MM.1S (cell line): ENCODE data around the gene NRG2.

Experiments used
- DNase-seq: peaks from one replicate; pipeline ENCODE4 v3.0.0-alpha.2; 2015
- H2AFZ ChIP-seq: fragments of 300-600 bp; sonication (generic); 2 replicates; pipeline ENCODE4 v1.6.0; 2016; ENCODE audit warnings: antibody characterized with exemption, low read length
- H3F3A ChIP-seq: fragments of 300-600 bp; sonication (generic); 2 replicates; pipeline ENCODE4 v1.6.1; 2016; ENCODE audit warnings: mild to moderate bottlenecking, antibody characterized with exemption, low read length, moderate library complexity, mixed read lengths; ENCODE audit not compliant: insufficient read depth
- H3K27ac ChIP-seq: fragments of 300-600 bp; sonication (generic); 2 replicates; pipeline ENCODE4 v1.5.1; 2016; ENCODE audit warnings: mild to moderate bottlenecking, low read length
- H3K27me3 ChIP-seq: fragments of 300-600 bp; sonication (generic); replicated peaks from 2 replicates; pipeline ENCODE4 v1.6.0; 2016; ENCODE audit warnings: low read length; ENCODE audit not compliant: insufficient read depth
- H3K36me3 ChIP-seq: fragments of 300-600 bp; sonication (generic); replicated peaks from 2 replicates; pipeline ENCODE4 v1.6.1; 2016; ENCODE audit warnings: mild to moderate bottlenecking, low read length, mixed read lengths; ENCODE audit not compliant: insufficient read depth
- H3K4me1 ChIP-seq: fragments of 300-600 bp; sonication (generic); 2 replicates; pipeline ENCODE4 v1.6.1; 2016; ENCODE audit warnings: low read length, mixed read lengths
- H3K4me2 ChIP-seq: fragments of 300-600 bp; sonication (generic); 2 replicates; pipeline ENCODE4 v1.6.0; 2016; ENCODE audit warnings: low read depth, low read length
- H3K4me3 ChIP-seq: fragments of 300-600 bp; sonication (generic); 2 replicates; pipeline ENCODE4 v1.5.1; 2016; ENCODE audit warnings: low read length, mixed read lengths
- H3K79me2 ChIP-seq: fragments of 300-600 bp; sonication (generic); 2 replicates; pipeline ENCODE4 v1.6.1; 2016; ENCODE audit warnings: mixed run types, low read length, mixed read lengths
- H3K9ac ChIP-seq: fragments of 300-600 bp; sonication (generic); 2 replicates; pipeline ENCODE4 v1.6.1; 2016; ENCODE audit warnings: low read length, mixed read lengths
- H3K9me2 ChIP-seq: fragments of 300-600 bp; sonication (generic); replicated peaks from 2 replicates; pipeline ENCODE4 v1.6.1; 2016; ENCODE audit warnings: mild to moderate bottlenecking, low read length, mixed read lengths; ENCODE audit not compliant: insufficient read depth
- H3K9me3 ChIP-seq: fragments of 300-600 bp; sonication (generic); replicated peaks from 2 replicates; pipeline ENCODE4 v1.6.1; 2016; ENCODE audit warnings: mild to moderate bottlenecking, low read length, mixed read lengths; ENCODE audit not compliant: insufficient read depth
- H4K20me1 ChIP-seq: fragments of 300-600 bp; sonication (generic); 2 replicates; pipeline ENCODE4 v1.6.1; 2016; ENCODE audit warnings: mild to moderate bottlenecking, low read length, moderate library complexity, mixed read lengths; ENCODE audit not compliant: insufficient read depth
- EZH2 ChIP-seq: fragments of 300-600 bp; sonication (generic); optimal IDR thresholded peaks from 2 replicates; pipeline ENCODE3; 2017; ENCODE audit warnings: low read depth, mild to moderate bottlenecking, antibody characterized with exemption, low read length, mixed read lengths
- EZH2phosphoT487 ChIP-seq: fragments of 300-600 bp; sonication (generic); IDR thresholded peaks from 2 replicates; pipeline ENCODE4 v1.6.1; 2018; ENCODE audit warnings: antibody characterized with exemption, low read length
- TF ChIP-seq, protein P1 (sequence below): fragments of 300-600 bp; sonication (generic); IDR thresholded peaks from 2 replicates; pipeline ENCODE4 v1.5.1; 2016; ENCODE audit warnings: antibody characterized with exemption, low read length, mixed read lengths

The NRG2 gene

DNA sequence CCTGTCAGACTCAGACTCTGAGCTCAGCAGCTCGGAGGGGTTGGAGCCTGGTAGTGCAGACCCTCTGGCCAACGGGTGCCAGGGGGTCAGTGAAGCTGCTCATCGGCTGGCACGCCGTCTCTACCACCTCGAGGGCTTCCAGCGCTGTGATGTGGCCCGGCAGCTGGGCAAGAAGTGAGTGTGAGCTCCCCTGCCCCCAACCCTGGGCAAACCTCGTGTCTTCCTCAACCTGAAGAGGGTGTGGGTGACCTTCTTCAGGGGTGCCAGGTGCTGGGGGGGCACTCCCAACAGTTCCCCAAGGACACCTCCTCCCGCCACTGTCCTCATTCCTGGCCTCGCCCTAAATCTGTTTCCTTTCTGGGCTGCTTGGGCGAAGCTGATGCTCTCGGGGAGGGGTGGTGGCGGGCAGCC, 228.9 kb downstream of the NRG2 start:
- H2AFZ ChIP-seq = no peak overlapping the region
- H3K4me3 ChIP-seq = no peak overlapping the region
- no peaks in the 10 kb centered on the region for H3K79me2 ChIP-seq
- no peaks in the 10 kb centered on the region for H3K9me3 ChIP-seq
- no peaks in the 10 kb centered on the region for H3F3A ChIP-seq
- H3K9ac ChIP-seq = no peak overlapping the region
- no peaks in the 10 kb centered on the region for H3K9me2 ChIP-seq
- DNase-seq = no peak
- TF ChIP-seq, protein P1, sequence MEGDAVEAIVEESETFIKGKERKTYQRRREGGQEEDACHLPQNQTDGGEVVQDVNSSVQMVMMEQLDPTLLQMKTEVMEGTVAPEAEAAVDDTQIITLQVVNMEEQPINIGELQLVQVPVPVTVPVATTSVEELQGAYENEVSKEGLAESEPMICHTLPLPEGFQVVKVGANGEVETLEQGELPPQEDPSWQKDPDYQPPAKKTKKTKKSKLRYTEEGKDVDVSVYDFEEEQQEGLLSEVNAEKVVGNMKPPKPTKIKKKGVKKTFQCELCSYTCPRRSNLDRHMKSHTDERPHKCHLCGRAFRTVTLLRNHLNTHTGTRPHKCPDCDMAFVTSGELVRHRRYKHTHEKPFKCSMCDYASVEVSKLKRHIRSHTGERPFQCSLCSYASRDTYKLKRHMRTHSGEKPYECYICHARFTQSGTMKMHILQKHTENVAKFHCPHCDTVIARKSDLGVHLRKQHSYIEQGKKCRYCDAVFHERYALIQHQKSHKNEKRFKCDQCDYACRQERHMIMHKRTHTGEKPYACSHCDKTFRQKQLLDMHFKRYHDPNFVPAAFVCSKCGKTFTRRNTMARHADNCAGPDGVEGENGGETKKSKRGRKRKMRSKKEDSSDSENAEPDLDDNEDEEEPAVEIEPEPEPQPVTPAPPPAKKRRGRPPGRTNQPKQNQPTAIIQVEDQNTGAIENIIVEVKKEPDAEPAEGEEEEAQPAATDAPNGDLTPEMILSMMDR = no peak
- TF ChIP-seq EZH2 = no peak
- TF ChIP-seq EZH2phosphoT487 = no peak
- no peak overlapping the region for H3K4me2 ChIP-seq
- H3K27ac ChIP-seq = no peak overlapping the region
- no peaks in the 10 kb centered on the region for H4K20me1 ChIP-seq
- H3K4me1 ChIP-seq = no peaks in the 10 kb centered on the region
- H3K27me3 ChIP-seq = peaks cover 80% of the 10 kb centered on the region
- H3K36me3 ChIP-seq = no peaks in the 10 kb centered on the region

DNA sequence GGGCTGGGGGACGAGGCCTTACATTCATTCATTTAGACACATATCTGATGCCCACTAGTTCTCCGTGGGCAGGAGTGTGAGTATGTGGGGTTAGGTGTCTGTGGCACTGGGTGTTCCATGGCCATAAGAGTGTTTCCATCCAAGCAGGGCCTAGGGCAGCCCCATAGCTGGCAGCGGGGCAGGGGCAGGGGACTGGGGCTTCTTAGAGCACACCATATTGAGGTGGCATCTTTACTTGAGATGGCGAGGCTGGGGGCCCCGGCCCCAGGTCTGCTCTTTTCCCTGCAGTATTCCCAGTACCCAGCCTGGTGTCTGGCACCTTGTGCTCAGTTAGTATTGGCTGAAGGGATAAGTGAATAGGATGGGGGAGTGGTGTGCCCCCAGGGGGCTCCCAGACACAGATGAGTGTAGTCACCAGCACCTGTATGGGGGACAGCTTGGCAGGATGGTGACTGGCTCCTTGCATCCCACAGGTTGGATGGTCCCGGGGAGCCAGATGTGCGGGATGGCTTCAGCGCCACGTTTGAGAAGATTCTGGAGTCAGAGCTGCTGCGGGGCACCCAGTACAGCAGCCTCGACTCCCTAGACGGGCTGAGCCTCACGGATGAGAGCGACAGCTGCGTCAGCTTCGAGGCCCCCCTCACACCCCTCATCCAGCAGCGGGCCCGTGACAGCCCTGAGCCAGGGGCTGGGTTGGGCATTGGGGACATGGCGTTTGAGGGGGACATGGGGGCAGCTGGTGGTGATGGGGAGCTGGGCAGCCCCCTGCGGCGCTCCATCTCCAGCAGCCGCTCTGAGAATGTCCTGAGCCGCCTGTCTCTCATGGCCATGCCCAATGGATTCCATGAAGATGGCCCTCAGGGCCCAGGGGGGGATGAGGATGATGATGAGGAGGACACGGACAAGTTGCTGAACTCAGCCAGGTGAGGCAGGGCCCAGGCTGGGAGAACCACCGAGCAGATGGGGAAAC, 230.0 kb downstream of the NRG2 start:
- TF ChIP-seq EZH2phosphoT487 (no peak), EZH2 (no peak)
- TF ChIP-seq, protein P1 = no peak
- H3K9me2 ChIP-seq = no peaks in the 10 kb centered on the region
- no peaks in the 10 kb centered on the region for H3K36me3 ChIP-seq
- no peak overlapping the region for H3K9ac ChIP-seq
- H3K27ac ChIP-seq = no peak overlapping the region
- H3K4me3 ChIP-seq = no peak overlapping the region
- H3K27me3 ChIP-seq = peaks cover 80% of the 10 kb centered on the region
- no peaks in the 10 kb centered on the region for H3F3A ChIP-seq
- H3K79me2 ChIP-seq = no peaks in the 10 kb centered on the region
- H4K20me1 ChIP-seq = no peaks in the 10 kb centered on the region
- no peak overlapping the region for H2AFZ ChIP-seq
- no peak for DNase-seq
- no peak overlapping the region for H3K4me2 ChIP-seq
- no peaks in the 10 kb centered on the region for H3K4me1 ChIP-seq
- no peaks in the 10 kb centered on the region for H3K9me3 ChIP-seq

DNA sequence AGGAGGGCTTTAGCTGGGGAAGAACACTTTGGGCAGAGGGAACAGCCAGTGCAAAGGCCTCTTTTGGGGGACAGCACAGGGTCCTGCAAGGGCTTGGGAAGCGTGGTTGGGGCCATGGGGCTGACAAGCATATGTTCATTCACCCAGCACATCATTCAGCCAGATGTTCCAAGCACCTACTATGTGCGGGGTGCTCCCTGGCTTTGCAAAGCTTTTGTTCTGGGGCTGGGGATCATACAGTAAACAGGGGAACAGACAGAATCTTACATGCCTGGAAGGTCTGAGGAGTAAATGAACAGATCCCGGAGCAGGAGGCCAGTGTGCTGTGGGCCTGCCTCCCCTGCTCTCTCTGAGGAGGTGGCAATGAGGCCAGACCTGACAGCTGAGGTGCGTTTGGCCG, 230.8 kb downstream of the NRG2 start:
- Histone ChIP-seq H2AFZ (no peak overlapping the region), H3K4me3 (no peak overlapping the region), H3K36me3 (no peaks in the 10 kb centered on the region), H3K9me2 (no peaks in the 10 kb centered on the region), H3K9ac (no peak overlapping the region), H3K79me2 (no peaks in the 10 kb centered on the region), H3F3A (no peaks in the 10 kb centered on the region), H4K20me1 (no peaks in the 10 kb centered on the region), H3K27me3 (peaks cover 83% of the 10 kb centered on the region), H3K27ac (no peak overlapping the region), H3K9me3 (no peaks in the 10 kb centered on the region), H3K4me1 (no peaks in the 10 kb centered on the region), H3K4me2 (no peak overlapping the region)
- no peak for DNase-seq
- TF ChIP-seq, protein P1 = no peak
